KOPT-K1 (cell line): ENCODE results near the gene GOLGA6C.
"Not testable (repeated sequence)": the region's sequence is repeated elsewhere in the genome, so short reads cannot be mapped to it uniquely, and the experiment has no call there.

Experiments
- H3K27ac ChIP-seq: fragments of 200-600 bp; sonication (generic); 2 replicates; pipeline ENCODE4 v1.5.1; 2016; ENCODE audit warnings: antibody characterized with exemption, mild to moderate bottlenecking, low read depth, low read length; ENCODE audit not compliant: poor library complexity, severe bottlenecking
- H3K36me3 ChIP-seq: fragments of 200-600 bp; sonication (generic); 2 replicates; pipeline ENCODE4 v1.5.1; 2017; ENCODE audit warnings: antibody characterized with exemption, mild to moderate bottlenecking, low read length, moderate library complexity; ENCODE audit not compliant: insufficient read depth
- H3K9me3 ChIP-seq: fragments of 200-600 bp; sonication (generic); 2 replicates; pipeline ENCODE4 v1.5.1; 2017; ENCODE audit warnings: antibody characterized with exemption, low read length, mild to moderate bottlenecking; ENCODE audit not compliant: insufficient read depth, poor library complexity, severe bottlenecking

Gene GOLGA6C

DNA sequence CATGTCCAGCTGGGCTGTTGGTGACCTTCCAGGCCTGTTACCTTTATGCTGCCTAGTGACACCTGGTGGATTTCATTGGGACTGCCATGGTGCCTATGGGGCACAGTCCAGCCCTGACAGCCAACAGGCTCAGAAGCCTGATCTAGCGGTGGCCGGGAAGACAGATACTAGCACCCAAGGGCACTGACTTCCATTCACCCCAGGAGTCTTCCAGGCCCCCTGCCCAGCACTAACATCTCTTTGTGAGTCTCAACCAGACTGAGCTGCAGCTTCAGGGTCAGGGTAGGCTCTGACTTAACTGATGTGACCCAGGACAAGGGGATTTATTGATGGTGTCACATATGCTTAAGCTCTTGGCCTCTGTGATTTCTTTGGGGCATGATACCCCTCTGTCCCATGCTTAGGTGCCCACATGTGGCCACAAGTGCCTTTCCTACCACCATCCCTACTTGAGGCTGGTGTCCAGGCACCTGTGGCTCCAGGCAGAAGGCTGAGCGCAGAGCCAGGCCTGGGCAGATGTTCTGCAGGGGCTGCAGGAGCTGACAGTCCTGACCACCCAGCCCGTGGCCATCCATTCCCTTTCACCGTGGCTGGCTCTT is 16.5 kb downstream of the GOLGA6C start:
- H3K9me3 ChIP-seq, H3K27ac ChIP-seq, H3K36me3 ChIP-seq: not testable (repeated sequence)

- H3K27ac ChIP-seq, H3K9me3 ChIP-seq, H3K36me3 ChIP-seq: not testable (repeated sequence)
Measured at GRCh38 chr15:75275617-75276016, 17.5 kb downstream of the GOLGA6C start.

- H3K36me3 ChIP-seq, H3K27ac ChIP-seq: not testable (repeated sequence)
Measured at GRCh38 chr15:75278497-75278896, 20.4 kb downstream of the GOLGA6C start.

GRCh38 chr15:75282572-75282971 is 24.4 kb downstream of the GOLGA6C start, which contains the start of gene GOLGA6D:
TSS of gene GOLGA6D (plus strand) at chr15:75282835. CDS start at chr15:75282876, 41 bp downstream.
- not testable (repeated sequence) for H3K27ac ChIP-seq, H3K36me3 ChIP-seq, H3K9me3 ChIP-seq

More at GRCh38 chr15:75278497-75278896, 20.4 kb downstream of the GOLGA6C start:
- H3K9me3 ChIP-seq: not testable (repeated sequence)

DNA sequence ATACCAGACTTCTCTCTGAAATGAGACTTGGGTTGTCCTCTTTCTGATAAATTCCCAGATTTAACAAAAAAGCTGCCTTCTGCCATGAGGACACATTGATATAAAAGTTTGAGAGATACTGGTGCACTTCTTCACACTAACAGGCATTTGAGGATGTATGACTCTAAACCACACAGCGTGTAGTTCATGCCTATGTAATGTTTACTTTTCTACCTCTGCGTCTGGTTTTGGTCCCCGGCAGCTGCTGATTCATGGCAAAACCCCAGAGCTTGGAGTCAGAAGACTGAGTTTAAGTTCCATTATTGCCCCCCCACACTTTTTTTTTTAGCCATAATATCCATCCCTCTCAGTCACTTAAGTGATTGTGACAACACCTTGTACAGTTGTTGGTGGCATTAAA is 26.0 kb downstream of the GOLGA6C start:
- not testable (repeated sequence) for H3K36me3 ChIP-seq, H3K9me3 ChIP-seq, H3K27ac ChIP-seq

DNA sequence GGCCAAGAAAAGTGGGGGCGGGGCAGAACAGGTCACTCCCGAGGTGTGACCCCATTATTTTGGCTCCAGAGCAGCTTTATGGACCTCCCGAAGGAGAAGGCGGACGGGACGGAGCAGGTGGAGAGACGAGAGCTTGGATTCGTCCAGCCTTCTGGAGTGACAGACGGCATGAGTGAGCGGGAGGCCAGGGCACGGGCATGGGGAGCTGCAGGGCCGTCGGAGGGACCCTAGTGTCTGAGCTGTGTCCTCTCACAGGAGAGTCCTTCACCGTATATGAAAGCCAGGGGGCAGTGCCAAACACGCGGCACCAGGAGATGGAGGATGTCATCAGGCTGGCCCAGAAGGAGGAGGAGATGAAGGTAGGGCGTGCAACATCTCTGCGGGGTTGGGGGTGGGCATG is 35.5 kb downstream of the GOLGA6C start:
- not testable (repeated sequence) for H3K9me3 ChIP-seq, H3K27ac ChIP-seq, H3K36me3 ChIP-seq

- not testable (repeated sequence) for H3K36me3 ChIP-seq, H3K9me3 ChIP-seq, H3K27ac ChIP-seq
Measured at GRCh38 chr15:75298541-75299310, 40.6 kb downstream of the GOLGA6C start.

DNA sequence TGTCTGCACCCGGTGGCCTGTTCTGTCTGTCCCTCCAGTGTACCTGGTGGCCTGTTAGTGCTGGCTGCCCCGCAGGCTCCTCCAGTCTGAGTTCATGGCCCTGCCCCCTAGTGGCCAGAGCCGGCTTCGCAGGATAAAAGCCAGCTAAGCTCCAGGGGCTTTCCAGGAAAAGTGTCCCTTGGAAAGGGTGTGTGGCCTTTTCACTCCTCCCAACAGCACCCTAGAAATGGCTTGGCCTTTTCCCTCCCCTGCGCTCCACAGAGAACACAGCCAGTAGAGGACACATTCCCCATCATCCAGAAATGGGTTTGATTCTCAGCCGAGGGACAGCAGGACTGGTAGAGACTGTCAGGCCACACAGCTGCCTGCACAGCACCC is 41.2 kb downstream of the GOLGA6C start:
- not testable (repeated sequence) for H3K9me3 ChIP-seq, H3K27ac ChIP-seq, H3K36me3 ChIP-seq

DNA sequence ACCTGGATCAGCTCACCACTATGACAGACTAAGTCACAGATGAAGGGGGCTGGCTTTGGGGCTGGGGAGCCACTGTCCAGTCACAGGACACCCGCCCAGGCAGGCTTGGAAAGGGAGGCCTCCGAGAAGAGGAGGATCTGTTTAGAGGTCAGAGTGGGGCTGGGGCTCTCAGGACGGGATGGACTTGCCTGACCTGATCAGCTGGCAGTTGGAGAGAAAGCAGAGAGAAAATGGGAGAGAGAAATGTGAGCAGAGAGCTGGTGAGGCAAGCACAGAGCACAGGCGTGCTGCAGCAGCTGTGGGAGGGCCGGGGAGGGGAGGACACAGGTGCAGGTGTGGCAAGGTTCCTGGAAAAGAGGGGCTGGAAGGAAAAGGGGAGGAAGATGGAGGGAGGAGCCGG is 41.9 kb downstream of the GOLGA6C start:
- not testable (repeated sequence) for H3K9me3 ChIP-seq, H3K27ac ChIP-seq, H3K36me3 ChIP-seq

DNA sequence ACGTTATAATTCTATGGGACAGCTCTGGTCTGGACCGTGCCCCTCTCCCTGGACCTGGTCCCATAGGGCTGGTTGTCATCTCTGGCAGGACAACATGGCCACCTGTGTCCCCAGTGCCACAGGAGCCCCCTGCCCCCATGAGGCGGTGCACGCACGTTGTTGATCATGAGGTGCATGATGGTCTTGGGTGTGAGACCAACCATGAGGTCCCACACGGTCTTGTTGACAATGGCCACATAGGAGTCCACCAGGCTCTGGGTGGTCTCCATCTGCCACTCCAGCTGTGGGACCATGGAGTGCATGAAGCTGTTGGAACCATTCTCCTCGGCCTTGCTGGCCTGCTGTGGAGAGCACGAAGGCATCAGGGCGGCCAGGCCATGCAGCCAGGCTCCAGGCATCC is 44.2 kb downstream of the GOLGA6C start:
- no peaks in the 10 kb centered on the region for H3K9me3 ChIP-seq
- no peaks in the 10 kb centered on the region for H3K36me3 ChIP-seq
- no peak overlapping the region for H3K27ac ChIP-seq

- H3K36me3 ChIP-seq, H3K9me3 ChIP-seq, H3K27ac ChIP-seq: not testable (repeated sequence)
Measured at GRCh38 chr15:75302753-75303152, 44.6 kb downstream of the GOLGA6C start.

DNA sequence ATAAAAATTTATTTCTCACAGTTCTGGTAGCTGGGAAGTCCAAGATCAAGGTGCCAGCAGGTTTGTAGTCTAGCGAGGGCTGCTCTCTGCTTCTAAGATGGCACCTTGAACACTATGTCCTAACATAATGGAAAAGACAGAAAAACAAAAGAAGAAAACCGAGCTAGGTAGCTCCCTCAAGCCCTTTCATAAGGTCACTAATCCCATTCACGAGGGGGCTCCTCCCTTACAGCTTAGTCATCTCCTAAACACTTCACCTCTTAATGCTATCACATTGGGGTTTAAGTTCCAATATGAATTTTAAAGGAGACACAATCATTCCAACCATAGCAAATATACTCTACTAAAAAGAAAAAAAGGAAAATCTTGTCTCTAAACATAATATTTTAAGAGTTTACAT is 48.1 kb downstream of the GOLGA6C start:
- Histone ChIP-seq H3K27ac (no peak overlapping the region), H3K36me3 (no peaks in the 10 kb centered on the region), H3K9me3 (no peaks in the 10 kb centered on the region)

DNA sequence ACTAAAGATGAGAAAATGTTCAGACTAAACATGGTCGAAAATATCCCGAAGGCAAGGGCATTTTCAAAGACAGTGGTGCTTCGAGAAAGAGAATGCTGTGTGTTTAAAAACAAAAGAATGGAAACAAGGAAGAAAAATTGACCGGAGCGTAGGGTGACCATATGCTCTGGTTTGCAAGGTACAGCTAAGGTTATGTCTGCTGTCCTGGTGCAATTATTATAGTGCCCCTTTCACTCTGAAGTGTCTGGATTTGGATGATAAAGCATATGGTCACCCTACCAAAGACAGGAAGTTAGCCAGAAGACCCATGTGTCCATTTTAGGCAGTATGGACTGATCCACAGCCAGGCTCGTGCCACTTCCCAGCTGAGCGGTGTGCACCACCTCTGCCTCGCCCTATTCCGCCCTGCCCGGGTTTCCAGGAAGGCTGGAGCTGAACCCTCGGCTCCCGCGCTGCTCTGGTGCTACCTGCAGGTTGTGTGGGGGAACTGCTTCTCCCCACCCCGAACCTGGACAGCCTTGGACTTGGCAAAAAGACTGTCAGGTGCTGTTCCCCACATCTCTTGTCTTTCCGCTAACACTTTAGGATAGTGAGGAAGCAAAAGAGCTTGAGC is 49.8 kb downstream of the GOLGA6C start:
- Histone ChIP-seq H3K27ac (no peak overlapping the region), H3K9me3 (no peaks in the 10 kb centered on the region), H3K36me3 (no peaks in the 10 kb centered on the region)

GRCh38 chr15:75309711-75310110 is 51.6 kb downstream of the GOLGA6C start:
- no peaks in the 10 kb centered on the region for H3K9me3 ChIP-seq
- H3K27ac ChIP-seq: no peak overlapping the region
- H3K36me3 ChIP-seq: no peaks in the 10 kb centered on the region

DNA sequence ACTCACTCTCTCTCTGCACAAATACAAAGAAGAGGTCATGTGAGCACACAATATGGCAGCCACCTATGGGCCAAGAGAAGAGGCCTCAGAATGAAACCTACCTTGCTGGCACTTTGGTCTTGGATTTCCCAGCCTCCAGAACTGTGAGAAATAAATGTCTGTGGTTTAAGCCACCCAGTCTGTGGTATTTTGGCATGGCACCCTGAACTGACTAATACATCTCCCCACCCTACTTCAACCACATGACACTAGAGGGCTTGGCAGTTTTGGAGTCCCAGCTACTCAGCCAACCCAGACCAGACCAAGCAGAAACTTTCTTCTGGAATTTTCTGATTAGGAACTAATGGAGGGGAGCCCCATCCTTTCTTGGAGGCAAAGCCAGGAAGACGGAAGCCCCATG is 54.4 kb downstream of the GOLGA6C start:
- H3K9me3 ChIP-seq, H3K27ac ChIP-seq, H3K36me3 ChIP-seq: not testable (repeated sequence)
